HG02885 (cell line): ENCODE results near the gene PPP2R2C.

ENCODE experiments used
- ATAC-seq: cut with Tn5 transposase; IDR thresholded peaks from one replicate; pipeline ENCODE4 v1.9.1; 2021; ENCODE audit warnings: mild to moderate bottlenecking; ENCODE audit not compliant: unreplicated experiment, poor library complexity

The PPP2R2C gene

GRCh38 chr4:6405397-6405706 lies 67.1 kb downstream of the PPP2R2C start:
- ATAC-seq: no peak

- ATAC-seq: no peak
These were observed 67.6 kb downstream of the PPP2R2C start for GRCh38 chr4:6404611-6405396.

DNA sequence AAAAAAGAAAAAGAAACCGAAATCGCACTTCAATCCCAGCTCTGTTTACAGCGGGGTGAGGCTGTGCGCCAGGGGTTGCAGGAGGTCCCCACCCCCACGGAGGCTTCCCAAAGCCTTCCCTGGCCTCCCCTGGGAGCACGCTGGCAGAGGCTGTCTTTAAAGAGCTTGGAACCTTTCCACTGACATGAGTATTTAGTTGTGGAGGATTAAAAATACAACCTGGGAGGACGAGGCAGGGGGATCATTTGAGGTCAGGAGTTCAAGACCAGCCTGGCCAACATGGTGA lies 69.1 kb downstream of the PPP2R2C start:
- ATAC-seq: no peak

GRCh38 chr4:6402566-6403399 lies 69.6 kb downstream of the PPP2R2C start:
- ATAC-seq: no peak

- ATAC-seq: no peak
These were observed 70.6 kb downstream of the PPP2R2C start for GRCh38 chr4:6401797-6402196.

- no peak for ATAC-seq
These were observed 75.6 kb downstream of the PPP2R2C start for GRCh38 chr4:6396696-6397236.

DNA sequence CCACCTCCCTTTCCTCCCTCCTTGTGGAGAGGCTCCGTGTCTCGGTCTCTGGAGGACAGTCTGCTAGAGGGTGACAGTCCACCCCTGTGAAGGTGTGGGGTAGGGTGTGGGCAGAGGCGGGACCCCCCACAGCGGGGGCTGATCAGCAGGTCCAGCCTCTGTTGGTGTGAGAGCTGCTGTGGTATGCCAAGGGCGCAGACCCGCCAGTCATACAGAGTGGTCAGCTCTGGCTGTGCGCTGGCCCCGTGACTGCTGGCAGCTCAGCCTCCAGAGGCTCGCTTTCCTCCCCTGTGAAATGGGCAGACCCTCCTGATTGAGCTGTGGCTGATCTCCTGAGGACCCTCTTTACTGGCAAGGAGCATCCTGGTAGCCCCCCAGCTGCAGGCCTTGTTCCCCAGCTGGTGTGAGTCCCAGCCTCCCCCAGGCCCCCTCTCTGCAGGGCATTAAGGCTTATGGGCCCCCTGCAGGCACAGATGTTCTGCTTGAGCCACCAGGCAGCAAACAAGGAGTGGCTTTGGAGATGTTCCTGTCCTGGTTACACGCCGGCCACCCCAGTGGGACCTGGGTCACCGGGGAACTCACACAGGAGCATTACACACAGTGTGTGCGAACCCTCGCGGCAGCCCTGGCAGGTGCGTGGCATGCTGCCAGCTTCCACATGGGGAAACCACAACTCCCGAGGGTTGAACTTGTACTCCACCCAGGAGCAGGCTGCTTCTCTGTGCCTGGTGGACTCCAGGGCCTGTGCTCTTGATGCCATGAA lies 76.8 kb downstream of the PPP2R2C start:
- no peak for ATAC-seq

GRCh38 chr4:6394671-6395081 lies 77.7 kb downstream of the PPP2R2C start:
- ATAC-seq: no peak

GRCh38 chr4:6393544-6394475 lies 78.6 kb downstream of the PPP2R2C start:
- no peak for ATAC-seq

DNA sequence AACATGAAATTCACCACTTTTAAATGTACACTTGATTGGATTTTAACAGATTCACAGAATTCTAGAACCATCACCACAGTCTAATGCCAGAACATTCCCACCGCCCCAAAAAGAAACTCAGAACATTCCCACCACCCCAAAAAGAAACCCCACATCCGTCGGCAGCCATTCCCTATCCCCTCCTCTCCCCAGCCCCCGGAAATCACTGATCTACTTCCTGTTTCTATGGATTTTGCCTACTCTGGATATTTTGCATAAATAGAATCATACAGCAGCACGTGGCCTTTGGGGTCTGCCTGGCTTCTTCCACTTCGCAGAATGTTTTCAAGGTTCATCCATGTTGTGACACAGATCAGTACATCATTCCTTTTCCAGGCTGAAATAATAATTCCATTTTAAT lies 79.3 kb downstream of the PPP2R2C start:
- ATAC-seq: no peak

DNA sequence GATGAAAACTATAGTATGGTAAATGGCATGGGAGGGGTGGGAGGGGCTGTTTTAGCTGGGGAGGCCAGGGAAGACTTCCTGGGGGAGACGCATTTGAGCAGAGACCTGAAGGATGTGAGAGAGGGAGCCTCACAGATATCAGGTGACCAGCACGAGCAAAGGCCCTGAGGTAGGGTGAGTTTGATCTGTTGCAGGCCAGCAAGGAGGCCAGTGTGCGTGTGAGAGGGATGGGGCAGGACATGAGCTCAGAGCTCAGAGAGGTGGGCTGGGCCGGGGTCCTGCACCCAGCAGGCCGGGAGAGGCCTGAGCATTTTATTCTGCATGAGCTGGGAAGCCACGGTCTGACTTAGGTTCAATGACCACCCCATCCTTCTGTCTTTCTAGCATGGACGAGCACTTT lies 80.0 kb downstream of the PPP2R2C start:
- ATAC-seq: no peak

GRCh38 chr4:6391852-6392188 lies 80.6 kb downstream of the PPP2R2C start:
- ATAC-seq: no peak

GRCh38 chr4:6391186-6391851 lies 81.1 kb downstream of the PPP2R2C start:
- no peak for ATAC-seq

GRCh38 chr4:6390356-6390755 lies 82.1 kb downstream of the PPP2R2C start:
- ATAC-seq: no peak

GRCh38 chr4:6389142-6389825 lies 83.1 kb downstream of the PPP2R2C start:
- no peak for ATAC-seq

GRCh38 chr4:6388713-6389112 lies 83.7 kb downstream of the PPP2R2C start:
- no peak for ATAC-seq

DNA sequence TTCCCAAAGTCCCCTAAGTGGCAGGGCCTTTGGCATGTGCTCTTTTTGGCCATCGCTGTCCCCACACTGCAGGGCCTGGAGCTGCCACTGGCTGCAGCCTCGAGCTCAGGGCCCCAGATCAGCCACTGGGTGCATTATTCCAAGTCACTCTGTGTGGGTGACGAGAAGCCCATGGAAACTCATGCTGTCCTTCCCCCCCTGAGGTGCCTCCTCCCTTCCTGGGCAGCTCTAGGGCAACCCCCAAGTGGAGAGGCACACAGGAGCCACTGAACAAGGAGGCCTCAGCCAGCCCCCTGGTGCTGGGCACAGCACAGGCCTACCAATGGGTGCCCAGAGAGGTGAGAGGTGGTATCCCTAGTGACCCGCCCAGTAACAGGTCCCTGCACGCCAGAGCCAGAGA lies 84.5 kb downstream of the PPP2R2C start:
- ATAC-seq: no peak

DNA sequence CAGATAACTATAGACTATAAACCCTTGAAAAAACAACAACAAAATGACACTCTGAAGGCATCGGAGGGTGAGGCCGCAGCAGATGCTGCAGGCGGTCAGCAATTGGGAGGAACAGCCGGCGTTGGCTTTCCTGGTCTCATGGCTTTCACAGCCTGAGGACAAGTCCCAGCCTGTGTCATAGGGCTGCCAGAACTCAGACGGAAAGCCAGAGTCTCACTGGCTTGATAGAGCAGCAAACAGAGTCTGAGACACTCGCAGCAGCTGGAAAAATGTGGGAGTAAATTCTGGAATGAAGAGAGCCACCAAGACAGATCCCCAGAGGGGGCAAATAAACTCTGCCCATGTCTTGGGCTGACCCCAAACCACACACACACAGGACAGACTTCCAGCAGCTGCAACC lies 86.3 kb downstream of the PPP2R2C start:
- ATAC-seq: no peak

GRCh38 chr4:6385288-6385687 lies 87.1 kb downstream of the PPP2R2C start:
- ATAC-seq: no peak
